Endodermal cell (in vitro differentiated cells): Measurements from ENCODE around the gene BAIAP2. TPM values are rescaled to one million over a fixed set of nuclear protein-coding genes. Genes with fewer than 3 reads are reported as not detected.

Experiments used
- DNase-seq: peaks from one replicate; pipeline ENCODE4 v3.0.0-alpha.2; 2017
- H3K27ac ChIP-seq: 2 replicates; pipeline ENCODE4 v1.5.1; 2013; ENCODE audit warnings: mild to moderate bottlenecking, low read depth, low read length, moderate library complexity
- H3K27me3 ChIP-seq: 2 replicates; pipeline ENCODE4 v1.6.1; 2013; ENCODE audit warnings: mild to moderate bottlenecking, low read length, moderate library complexity; ENCODE audit not compliant: insufficient read depth, control insufficient read depth, poor library complexity, severe bottlenecking
- H3K36me3 ChIP-seq: 2 replicates; pipeline ENCODE4 v1.7.0; 2013; ENCODE audit warnings: mild to moderate bottlenecking, low read length, moderate library complexity; ENCODE audit not compliant: control insufficient read depth, insufficient read depth
- H3K4me1 ChIP-seq: one replicate; pipeline ENCODE4 v1.7.0; 2013; ENCODE audit warnings: low read length; ENCODE audit not compliant: control insufficient read depth, insufficient read depth
- H3K4me3 ChIP-seq: 2 replicates; pipeline ENCODE4 v1.5.1; 2013; ENCODE audit warnings: mild to moderate bottlenecking, low read length, moderate library complexity
- H3K9ac ChIP-seq: 2 replicates; pipeline ENCODE4 v1.6.1; 2013; ENCODE audit warnings: mild to moderate bottlenecking, low read length, moderate library complexity; ENCODE audit not compliant: poor library complexity, severe bottlenecking; ENCODE audit errors: extremely low read depth
- H3K9me3 ChIP-seq: 2 replicates; pipeline ENCODE4 v1.6.1; 2013; ENCODE audit warnings: mild to moderate bottlenecking, low read length, moderate library complexity; ENCODE audit not compliant: control insufficient read depth
- H3K27ac Mint-ChIP-seq: 2 replicates; pipeline ENCODE4 v1.8.0; 2020; ENCODE audit warnings: mixed read lengths
- H3K27me3 Mint-ChIP-seq: 2 replicates; pipeline ENCODE4 v1.8.0; 2021; ENCODE audit warnings: mild to moderate bottlenecking, mixed read lengths; ENCODE audit not compliant: insufficient read depth
- H3K36me3 Mint-ChIP-seq: 2 replicates; pipeline ENCODE4 v1.8.0; 2020; ENCODE audit warnings: low read depth, mixed read lengths
- H3K4me1 Mint-ChIP-seq: 2 replicates; pipeline ENCODE4 v1.8.0; 2020; ENCODE audit warnings: mixed read lengths
- H3K4me3 Mint-ChIP-seq: 2 replicates; pipeline ENCODE4 v1.8.0; 2020; ENCODE audit warnings: mild to moderate bottlenecking, moderate library complexity, mixed read lengths
- H3K9me3 Mint-ChIP-seq: 2 replicates; pipeline ENCODE4 v1.8.0; 2020; ENCODE audit warnings: mild to moderate bottlenecking, mixed read lengths
- WGBS, 2 experiments: methylation state at CpG; one replicate each; pipeline versions ENCODE4 v1.1.5 to v1.1.7; 2013; ENCODE audit warnings: missing lambda C conversion rate in 2 of 2, mixed read lengths in 1 of 2; ENCODE audit not compliant: insufficient coverage in 1 of 2, insufficient read length in 1 of 2; 5-methylcytosine and 5-hydroxymethylcytosine counted together
- total RNA-seq, 2 donors: library from RNA; stranded (reverse); fragmentation: NEBNext Ultra II Directional in 1 of 2; extraction: Animal tissue kit (Norgen Biotek cat#: 25700) in 1 of 2; gene quantifications; 2 replicates in 1 of 2; 3 replicates in 1 of 2; pipeline ENCODE4 v1.2.1, GENCODE V29; 2021
- TF ChIP-seq, protein P1 (sequence below): fragments of 200-600 bp; sonication (generic); conservative IDR thresholded peaks from 2 replicates; pipeline ENCODE4 v1.5.0; 2021; ENCODE audit warnings: antibody characterized with exemption, mild to moderate bottlenecking

Gene BAIAP2
- total RNA-seq, 2 donors from 2014 or later: 24.9 to 32.7 TPM

DNA sequence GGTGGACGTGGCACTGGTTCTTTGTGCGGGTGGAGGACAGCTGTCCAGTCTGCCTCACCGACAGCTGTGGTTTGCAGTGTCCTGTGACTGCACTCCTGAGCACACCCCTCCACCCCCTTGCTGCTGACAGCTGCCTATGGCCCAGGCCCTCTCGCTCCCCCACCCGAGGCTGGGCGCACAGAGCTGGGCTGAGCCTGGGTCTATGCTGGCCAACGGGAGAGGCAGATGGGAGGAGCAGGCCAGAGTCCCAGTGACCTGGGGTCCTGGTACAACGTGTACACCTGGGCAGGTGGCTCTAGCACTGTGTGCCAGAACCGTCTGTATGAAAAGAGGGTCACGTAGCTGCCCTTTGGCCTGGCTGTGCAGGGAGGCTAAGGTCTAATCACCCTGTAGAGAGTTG lies 30.5 kb downstream of the BAIAP2 start:
- Mint-ChIP-seq H3K36me3 (peaks cover 14% of the 10 kb centered on the region), H3K4me3 (no peak overlapping the region), H3K4me1 (no peaks in the 10 kb centered on the region), H3K27me3 (no peaks in the 10 kb centered on the region), H3K9me3 (no peaks in the 10 kb centered on the region), H3K27ac (no peak overlapping the region)
- Histone ChIP-seq H3K27ac (peak overlapping the region; percentile 87), H3K4me1 (no peaks in the 10 kb centered on the region), H3K9ac (no peak overlapping the region), H3K4me3 (no peak overlapping the region), H3K36me3 (peaks cover 3% of the 10 kb centered on the region), H3K27me3 (no peaks in the 10 kb centered on the region), H3K9me3 (no peaks in the 10 kb centered on the region)
- TF ChIP-seq, protein P1, sequence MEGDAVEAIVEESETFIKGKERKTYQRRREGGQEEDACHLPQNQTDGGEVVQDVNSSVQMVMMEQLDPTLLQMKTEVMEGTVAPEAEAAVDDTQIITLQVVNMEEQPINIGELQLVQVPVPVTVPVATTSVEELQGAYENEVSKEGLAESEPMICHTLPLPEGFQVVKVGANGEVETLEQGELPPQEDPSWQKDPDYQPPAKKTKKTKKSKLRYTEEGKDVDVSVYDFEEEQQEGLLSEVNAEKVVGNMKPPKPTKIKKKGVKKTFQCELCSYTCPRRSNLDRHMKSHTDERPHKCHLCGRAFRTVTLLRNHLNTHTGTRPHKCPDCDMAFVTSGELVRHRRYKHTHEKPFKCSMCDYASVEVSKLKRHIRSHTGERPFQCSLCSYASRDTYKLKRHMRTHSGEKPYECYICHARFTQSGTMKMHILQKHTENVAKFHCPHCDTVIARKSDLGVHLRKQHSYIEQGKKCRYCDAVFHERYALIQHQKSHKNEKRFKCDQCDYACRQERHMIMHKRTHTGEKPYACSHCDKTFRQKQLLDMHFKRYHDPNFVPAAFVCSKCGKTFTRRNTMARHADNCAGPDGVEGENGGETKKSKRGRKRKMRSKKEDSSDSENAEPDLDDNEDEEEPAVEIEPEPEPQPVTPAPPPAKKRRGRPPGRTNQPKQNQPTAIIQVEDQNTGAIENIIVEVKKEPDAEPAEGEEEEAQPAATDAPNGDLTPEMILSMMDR: no peak
- 93 to 96% methylated on average over 7 to 10 of the region's 10 CpGs for WGBS, 2 experiments
- no peak for DNase-seq

DNA sequence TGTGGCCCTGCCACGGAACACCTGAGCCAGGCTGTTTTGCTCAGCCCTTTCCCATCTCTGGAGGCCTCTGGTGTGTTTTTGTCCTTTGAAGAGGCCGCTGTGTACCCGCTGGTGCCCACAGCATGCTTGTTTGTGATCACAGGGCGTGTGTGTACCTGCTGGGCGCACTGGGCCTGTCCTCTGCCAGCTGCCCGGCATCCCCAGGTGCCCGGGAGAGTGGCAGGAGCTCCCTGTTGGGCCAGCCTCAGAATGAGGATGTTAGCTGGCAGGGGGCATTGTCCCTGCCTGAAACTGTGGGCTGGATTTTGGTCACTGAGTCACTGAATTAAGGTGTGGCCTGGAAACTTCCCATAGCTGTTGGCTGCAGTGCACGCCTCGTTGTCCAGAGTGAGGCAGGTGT lies 31.1 kb downstream of the BAIAP2 start:
- Histone ChIP-seq H3K9me3 (no peaks in the 10 kb centered on the region), H3K4me3 (no peak overlapping the region), H3K27me3 (no peaks in the 10 kb centered on the region), H3K27ac (peak overlapping the region; percentile 87), H3K9ac (no peak overlapping the region), H3K4me1 (no peaks in the 10 kb centered on the region), H3K36me3 (peaks cover 2% of the 10 kb centered on the region)
- H3K27me3 Mint-ChIP-seq: no peaks in the 10 kb centered on the region
- H3K27ac Mint-ChIP-seq: no peak overlapping the region
- TF ChIP-seq, protein P1: no peak
- H3K4me1 Mint-ChIP-seq: no peaks in the 10 kb centered on the region
- peaks cover 12% of the 10 kb centered on the region for H3K36me3 Mint-ChIP-seq
- no peaks in the 10 kb centered on the region for H3K9me3 Mint-ChIP-seq
- no peak for DNase-seq
- H3K4me3 Mint-ChIP-seq: no peak overlapping the region
- 89 to 92% methylated on average over 6 to 9 of the region's 9 CpGs for WGBS, 2 experiments

DNA sequence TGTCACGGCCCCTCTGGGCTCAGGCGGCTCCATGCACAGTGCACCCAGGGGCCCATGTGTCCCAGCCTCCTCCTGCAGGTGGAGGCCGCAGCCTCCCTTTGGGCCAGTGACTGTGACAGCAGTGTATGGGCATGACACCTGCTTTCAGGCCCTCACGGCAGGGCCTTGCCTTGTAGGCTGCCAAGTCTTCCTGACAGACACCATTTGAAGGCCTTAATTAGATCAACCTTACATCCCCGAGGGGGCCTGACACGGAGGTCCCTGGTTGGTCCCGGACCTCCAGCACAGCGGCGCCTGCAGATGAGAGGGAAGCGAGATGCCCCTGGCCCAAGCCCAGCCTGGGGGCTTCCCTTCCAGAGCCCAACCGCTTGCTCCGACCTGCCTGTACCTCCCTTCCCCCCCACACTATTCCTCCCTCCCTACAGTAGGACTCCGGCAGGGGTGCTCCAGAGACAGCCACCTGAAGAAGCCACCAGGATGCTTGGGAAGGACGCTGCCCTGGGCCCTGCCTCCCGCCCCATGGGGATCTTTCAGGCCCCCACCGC lies 31.9 kb downstream of the BAIAP2 start:
- DNase-seq: no peak
- H3K9me3 Mint-ChIP-seq: no peaks in the 10 kb centered on the region
- H3K4me1 Mint-ChIP-seq: no peaks in the 10 kb centered on the region
- no peak overlapping the region for H3K4me3 ChIP-seq
- no peak overlapping the region for H3K4me3 Mint-ChIP-seq
- H3K27me3 ChIP-seq: no peaks in the 10 kb centered on the region
- TF ChIP-seq, protein P1: no peak
- H3K9me3 ChIP-seq: no peaks in the 10 kb centered on the region
- no peak overlapping the region for H3K27ac Mint-ChIP-seq
- H3K36me3 Mint-ChIP-seq: peaks cover 5% of the 10 kb centered on the region
- no peaks in the 10 kb centered on the region for H3K36me3 ChIP-seq
- no peak overlapping the region for H3K27ac ChIP-seq
- no peak overlapping the region for H3K9ac ChIP-seq
- WGBS, 2 experiments: 92 to 97% methylated on average over 9 to 16 of the region's 16 CpGs
- no peaks in the 10 kb centered on the region for H3K4me1 ChIP-seq
- H3K27me3 Mint-ChIP-seq: no peaks in the 10 kb centered on the region
